Measurements from ENCODE around the gene LDB2.
A peak's percentile ranks its signal among the peaks of the same experiment; 100 is the strongest.

GRCh38 chr4:16505726-16506125 is 392.7 kb downstream of the LDB2 start:
- TF ChIP-seq CTCF (IDR thresholded peaks at IDR 0.05; ENCODE audit: insufficient read depth, low read depth, low read length) = peak; percentile 22
- no peak for TF ChIP-seq EZH2 (IDR thresholded peaks at IDR 0.05; ENCODE audit: insufficient read depth, low read length)

Measured in astrocyte (in vitro differentiated cells and primary cell).